Jurkat, Clone E6-1 (cell line): ENCODE data around the gene GRIP1.

Experiments used
- DNase-seq: peaks from one replicate; pipeline ENCODE4 v3.0.0-alpha.2; 2011; ENCODE audit warnings: low read depth, low spot score
- H3K4me3 ChIP-seq: 2 replicates; pipeline ENCODE4 v1.5.1; 2011; ENCODE audit warnings: mild to moderate bottlenecking, low read length, control low read depth, moderate library complexity

Gene GRIP1

GRCh38 chr12:66694666-66695613 lies 16.1 kb upstream of the GRIP1 start:
- H3K4me3 ChIP-seq = no peak overlapping the region
- no peak for DNase-seq

GRCh38 chr12:66693901-66694513 lies 15.1 kb upstream of the GRIP1 start:
- peak; percentile 59 for DNase-seq
- H3K4me3 ChIP-seq = no peak overlapping the region

- H3K4me3 ChIP-seq = no peak overlapping the region
- no peak for DNase-seq
These were observed 14.1 kb upstream of the GRIP1 start for GRCh38 chr12:66692986-66693385.

- no peak for DNase-seq
These were observed 13.3 kb upstream of the GRIP1 start for GRCh38 chr12:66692170-66692569.

GRCh38 chr12:66688846-66689439 lies 10.1 kb upstream of the GRIP1 start:
- DNase-seq = no peak
- H3K4me3 ChIP-seq = no peak overlapping the region

More at GRCh38 chr12:66692170-66692569, 13.3 kb upstream of the GRIP1 start:
- H3K4me3 ChIP-seq = no peak overlapping the region

- no peak for DNase-seq
- no peak overlapping the region for H3K4me3 ChIP-seq
These were observed 5.3 kb upstream of the GRIP1 start for GRCh38 chr12:66684222-66684621.

GRCh38 chr12:66683822-66684221 lies 4.9 kb upstream of the GRIP1 start:
- DNase-seq = no peak

GRCh38 chr12:66683073-66683472 lies 4.2 kb upstream of the GRIP1 start:
- H3K4me3 ChIP-seq = no peak overlapping the region
- no peak for DNase-seq

More at GRCh38 chr12:66683822-66684221, 4.9 kb upstream of the GRIP1 start:
- H3K4me3 ChIP-seq = no peak overlapping the region

GRCh38 chr12:66679461-66680084 lies 697 bp upstream of the GRIP1 start:
- no peak overlapping the region for H3K4me3 ChIP-seq
- DNase-seq = no peak

- no peak for DNase-seq
- H3K4me3 ChIP-seq = no peak overlapping the region
These were observed 2.6 kb downstream of the GRIP1 start for GRCh38 chr12:66676241-66676640.

- H3K4me3 ChIP-seq = no peak overlapping the region
- DNase-seq = no peak
These were observed 4.3 kb downstream of the GRIP1 start for GRCh38 chr12:66674495-66675122.

GRCh38 chr12:66669541-66669940 lies 9.3 kb downstream of the GRIP1 start:
- H3K4me3 ChIP-seq = no peak overlapping the region
- no peak for DNase-seq

GRCh38 chr12:66668311-66668710 lies 10.6 kb downstream of the GRIP1 start:
- DNase-seq = no peak

GRCh38 chr12:66667906-66668305 lies 11.0 kb downstream of the GRIP1 start:
- no peak for DNase-seq
- H3K4me3 ChIP-seq = no peak overlapping the region

More at GRCh38 chr12:66668311-66668710, 10.6 kb downstream of the GRIP1 start:
- H3K4me3 ChIP-seq = no peak overlapping the region

- no peak overlapping the region for H3K4me3 ChIP-seq
- no peak for DNase-seq
These were observed 12.4 kb downstream of the GRIP1 start for GRCh38 chr12:66666481-66666880.

GRCh38 chr12:66665435-66665985 lies 13.4 kb downstream of the GRIP1 start:
- no peak for DNase-seq
- no peak overlapping the region for H3K4me3 ChIP-seq

GRCh38 chr12:66664076-66664475 lies 14.8 kb downstream of the GRIP1 start:
- DNase-seq = no peak
- no peak overlapping the region for H3K4me3 ChIP-seq

- H3K4me3 ChIP-seq = no peak overlapping the region
- no peak for DNase-seq
These were observed 15.3 kb downstream of the GRIP1 start for GRCh38 chr12:66663611-66664010.

- H3K4me3 ChIP-seq = no peak overlapping the region
- no peak for DNase-seq
These were observed 16.1 kb downstream of the GRIP1 start for GRCh38 chr12:66662729-66663128.
